T-helper 2 cell treated with Interferon-gamma antibody and Interleukin-4, amounts not matched to agents 5 μg/mL and 100 μg/mL, for 36 hours (primary cell): ENCODE measurements around the gene SAMD11.
A peak's percentile ranks its signal among the peaks of the same experiment; 100 is the strongest.
"Not testable (repeated sequence)": the region's sequence is repeated elsewhere in the genome, so short reads cannot be mapped to it uniquely, and the experiment has no call there.

Experiments
- DNase-seq: peaks from one replicate; pipeline ENCODE4 v3.0.0; 2021; ENCODE audit warnings: low spot score
- H3K27ac Mint-ChIP-seq: one replicate; pipeline ENCODE4 v1.8.0; 2021; ENCODE audit warnings: mild to moderate bottlenecking, mixed read lengths
- H3K27me3 Mint-ChIP-seq: one replicate; pipeline ENCODE4 v1.8.0; 2021; ENCODE audit warnings: low read depth, mixed read lengths
- H3K36me3 Mint-ChIP-seq: one replicate; pipeline ENCODE4 v1.8.0; 2021; ENCODE audit warnings: low read depth, mixed read lengths
- H3K4me1 Mint-ChIP-seq: one replicate; pipeline ENCODE4 v1.8.0; 2021; ENCODE audit warnings: low read depth, mixed read lengths
- H3K4me3 Mint-ChIP-seq: one replicate; pipeline ENCODE4 v1.8.0; 2022; ENCODE audit warnings: mild to moderate bottlenecking, moderate library complexity, mixed read lengths
- H3K9me3 Mint-ChIP-seq: one replicate; pipeline ENCODE4 v1.8.0; 2021; ENCODE audit warnings: mixed read lengths

Gene SAMD11

GRCh38 chr1:980602-981395, 57.1 kb downstream of the SAMD11 start:
- H3K27ac Mint-ChIP-seq, result no peak overlapping the region
- no peaks in the 10 kb centered on the region for H3K9me3 Mint-ChIP-seq
- no peaks in the 10 kb centered on the region for H3K36me3 Mint-ChIP-seq
- no peak overlapping the region for H3K4me3 Mint-ChIP-seq
- DNase-seq, result no peak
- peaks cover 2% of the 10 kb centered on the region for H3K4me1 Mint-ChIP-seq
- peaks cover 10% of the 10 kb centered on the region for H3K27me3 Mint-ChIP-seq

GRCh38 chr1:981491-981954, 57.8 kb downstream of the SAMD11 start:
- Mint-ChIP-seq H3K9me3 (no peaks in the 10 kb centered on the region), H3K27ac (no peak overlapping the region), H3K36me3 (no peaks in the 10 kb centered on the region), H3K27me3 (peaks cover 9% of the 10 kb centered on the region), H3K4me3 (no peak overlapping the region), H3K4me1 (no peaks in the 10 kb centered on the region)
- DNase-seq, result no peak

DNA sequence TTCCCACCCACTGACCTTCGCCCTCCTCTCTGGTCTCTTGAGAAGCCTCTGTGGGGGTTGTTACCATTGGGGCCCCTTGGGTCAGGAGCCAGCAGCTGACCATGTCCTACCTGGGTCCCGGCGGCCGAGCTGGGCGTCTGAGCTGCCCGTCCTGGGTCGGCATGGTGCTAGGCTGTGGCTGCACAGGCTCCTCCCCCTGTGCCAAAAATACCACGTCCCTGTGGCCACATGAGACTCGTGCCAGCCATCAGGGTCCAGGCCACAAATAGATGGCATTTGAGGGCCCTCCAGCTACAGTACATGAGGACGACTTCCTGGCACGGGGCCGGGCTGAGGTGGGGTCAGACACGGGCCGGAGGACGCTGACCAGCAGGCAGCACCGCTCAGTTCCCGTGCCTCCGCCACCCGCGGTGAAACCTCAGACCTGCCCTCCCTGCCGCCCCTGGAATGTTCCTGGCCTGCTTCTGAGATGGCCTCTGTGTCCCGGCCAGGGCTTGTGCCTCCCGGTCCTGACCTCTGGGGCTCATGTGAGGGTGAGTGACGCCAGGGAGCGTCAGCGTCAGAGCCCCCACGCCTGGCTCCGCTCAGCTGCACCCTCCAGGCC, 58.3 kb downstream of the SAMD11 start, which contains the start of gene PERM1:
Gene PERM1 (minus strand): TSS at position 139 of the 604 bp plus-strand sequence. CDS start 1,064 bp downstream, outside the sequence.
- Mint-ChIP-seq H3K27me3 (peaks cover 9% of the 10 kb centered on the region), H3K9me3 (no peaks in the 10 kb centered on the region), H3K27ac (no peak within 1 kb of the TSS), H3K36me3 (no peaks in the 10 kb centered on the region), H3K4me3 (no peak within 1 kb of the TSS), H3K4me1 (no peaks in the 10 kb centered on the region)
- no peak for DNase-seq

GRCh38 chr1:982765-983436, 59.2 kb downstream of the SAMD11 start:
- Mint-ChIP-seq H3K36me3 (no peaks in the 10 kb centered on the region), H3K27ac (no peak overlapping the region), H3K4me1 (no peaks in the 10 kb centered on the region), H3K4me3 (no peak overlapping the region), H3K9me3 (no peaks in the 10 kb centered on the region), H3K27me3 (peaks cover 11% of the 10 kb centered on the region)
- no peak for DNase-seq

DNA sequence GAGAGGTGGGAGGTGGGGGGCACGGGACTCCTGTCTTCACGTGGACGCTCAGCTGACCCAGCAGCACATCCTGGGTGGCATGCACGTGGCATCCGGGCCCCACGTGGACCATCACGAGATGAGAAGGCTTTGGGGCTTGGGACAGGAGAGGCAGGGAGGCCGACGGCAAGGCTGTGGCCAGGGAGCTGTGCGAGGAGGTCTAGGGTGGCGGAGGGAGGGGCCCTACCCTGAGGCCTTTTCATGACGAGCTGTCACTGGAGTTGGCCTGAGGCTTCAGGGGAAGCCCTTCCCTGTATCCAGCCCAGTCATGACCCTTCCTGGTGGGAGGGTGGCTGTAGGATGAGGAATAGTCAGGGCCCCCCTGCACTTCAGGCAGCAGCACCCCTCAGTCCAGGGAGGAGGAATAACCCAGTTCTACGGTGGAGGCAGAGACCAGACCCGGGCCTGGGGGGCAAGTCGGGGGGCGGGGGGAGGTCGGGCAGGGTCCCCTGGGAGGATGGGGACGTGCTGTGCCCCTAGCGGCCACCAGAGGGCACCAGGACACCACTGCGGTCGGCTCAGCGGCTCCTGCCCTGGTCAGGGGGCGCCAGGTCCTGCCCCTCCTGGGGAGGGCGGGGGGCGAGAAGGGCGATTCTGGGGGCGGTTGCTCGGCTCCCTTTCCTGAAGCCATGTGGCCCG, 60.2 kb downstream of the SAMD11 start:
- no peak overlapping the region for H3K27ac Mint-ChIP-seq

DNA sequence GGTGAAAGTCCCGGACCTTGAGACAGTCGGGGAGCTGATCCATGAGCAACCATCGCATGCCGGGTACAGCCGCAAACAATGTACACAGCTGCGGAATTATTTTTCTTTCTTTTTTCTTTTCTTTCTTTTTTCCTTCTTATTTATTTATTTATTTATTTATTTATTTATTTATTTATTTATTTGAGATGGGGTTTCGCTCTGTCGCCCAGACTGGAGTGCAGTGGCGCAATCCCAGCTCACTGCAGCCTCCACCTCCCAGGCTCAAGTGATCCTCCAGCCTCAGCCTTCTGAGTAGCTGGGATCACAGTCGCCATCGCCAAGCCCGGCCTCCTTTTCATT, 60.7 kb downstream of the SAMD11 start:
- Mint-ChIP-seq H3K4me3 (no peak overlapping the region), H3K4me1 (no peaks in the 10 kb centered on the region), H3K9me3 (no peaks in the 10 kb centered on the region), H3K27me3 (peaks cover 23% of the 10 kb centered on the region), H3K27ac (no peak overlapping the region), H3K36me3 (no peaks in the 10 kb centered on the region)
- no peak for DNase-seq

More for the DNA sequence above, 60.2 kb downstream of the SAMD11 start:
- Mint-ChIP-seq H3K4me1 (no peaks in the 10 kb centered on the region), H3K36me3 (no peaks in the 10 kb centered on the region), H3K4me3 (no peak overlapping the region), H3K9me3 (no peaks in the 10 kb centered on the region), H3K27me3 (peaks cover 18% of the 10 kb centered on the region)
- peak; percentile 39 for DNase-seq

GRCh38 chr1:985126-985525, 61.4 kb downstream of the SAMD11 start:
- Mint-ChIP-seq H3K9me3 (no peaks in the 10 kb centered on the region), H3K27ac (no peak overlapping the region), H3K27me3 (peaks cover 25% of the 10 kb centered on the region), H3K36me3 (no peaks in the 10 kb centered on the region), H3K4me1 (no peaks in the 10 kb centered on the region), H3K4me3 (no peak overlapping the region)
- DNase-seq, result no peak

DNA sequence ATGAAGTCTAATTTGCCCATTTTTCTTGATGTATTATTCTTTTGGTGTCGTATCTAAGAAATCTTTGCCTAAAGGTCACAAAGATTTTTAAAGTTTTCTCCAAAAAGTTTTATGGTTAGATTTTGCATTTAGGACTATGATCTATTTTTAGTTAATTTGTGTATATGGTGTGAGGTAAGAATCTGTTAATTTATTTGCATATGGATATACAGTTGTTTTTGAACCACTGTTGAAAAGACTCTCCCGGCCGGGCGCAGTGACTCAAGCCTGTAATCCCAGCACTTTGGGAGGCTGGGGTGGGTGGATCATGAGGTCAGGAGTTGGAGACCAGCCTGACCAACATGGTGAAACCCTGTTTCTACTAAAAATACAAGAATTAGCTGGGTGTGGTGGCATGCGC, 64.3 kb downstream of the SAMD11 start:
- DNase-seq, H3K4me3 Mint-ChIP-seq: not testable (repeated sequence)
- peaks cover 30% of the 10 kb centered on the region for H3K27me3 Mint-ChIP-seq

GRCh38 chr1:991275-991674, 67.6 kb downstream of the SAMD11 start:
- not testable (repeated sequence) for DNase-seq, H3K36me3 Mint-ChIP-seq, H3K27ac Mint-ChIP-seq, H3K4me3 Mint-ChIP-seq, H3K4me1 Mint-ChIP-seq, H3K9me3 Mint-ChIP-seq
- peaks cover 35% of the 10 kb centered on the region for H3K27me3 Mint-ChIP-seq

More for the DNA sequence above, 64.3 kb downstream of the SAMD11 start:
- H3K27ac Mint-ChIP-seq, H3K9me3 Mint-ChIP-seq, H3K36me3 Mint-ChIP-seq, H3K4me1 Mint-ChIP-seq: not testable (repeated sequence)

DNA sequence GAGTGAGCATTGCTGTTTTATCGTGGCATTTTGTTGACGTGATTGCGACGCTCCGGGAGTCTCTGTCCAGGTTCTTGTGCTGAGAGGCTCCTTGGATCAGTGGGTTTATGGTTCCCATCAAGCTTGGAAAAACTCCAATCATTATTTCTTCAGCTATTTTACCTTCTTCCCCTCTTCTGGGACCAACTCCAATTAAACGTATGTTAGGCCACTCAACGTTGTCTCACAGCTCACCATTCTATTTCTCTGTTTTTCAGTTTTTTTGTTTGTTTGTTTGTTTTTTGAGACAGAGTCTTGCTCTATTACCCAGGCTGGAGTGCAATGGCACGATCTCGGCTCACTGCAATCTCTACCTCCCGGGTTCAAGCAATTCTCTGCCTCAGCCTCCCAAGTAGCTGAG, 68.2 kb downstream of the SAMD11 start:
- Mint-ChIP-seq H3K4me3 (no peak overlapping the region), H3K27me3 (peaks cover 36% of the 10 kb centered on the region), H3K27ac (no peak overlapping the region), H3K36me3 (no peaks in the 10 kb centered on the region), H3K9me3 (peaks cover 4% of the 10 kb centered on the region), H3K4me1 (peaks cover 3% of the 10 kb centered on the region)
- no peak for DNase-seq

DNA sequence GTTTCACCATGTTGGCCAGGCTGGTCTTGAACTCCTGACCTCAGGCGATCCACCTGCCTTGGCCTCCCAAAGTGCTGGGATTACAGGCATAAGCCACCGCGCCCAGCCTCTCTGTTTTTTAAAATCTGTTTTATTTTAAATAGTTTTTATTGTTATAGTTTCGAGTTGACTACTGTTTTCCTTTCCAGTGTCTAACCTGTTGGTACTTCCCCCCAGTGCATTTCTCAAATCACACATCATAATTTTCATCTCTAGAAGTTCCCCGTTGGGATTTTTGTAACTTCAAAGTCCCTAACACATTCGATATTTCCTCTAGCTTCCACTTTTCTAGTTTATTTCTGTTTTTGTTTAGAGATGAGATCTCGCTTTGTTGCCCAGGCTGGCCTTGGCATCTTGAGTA, 68.6 kb downstream of the SAMD11 start:
- Mint-ChIP-seq H3K4me1 (peaks cover 3% of the 10 kb centered on the region), H3K27me3 (peaks cover 40% of the 10 kb centered on the region), H3K9me3 (peaks cover 4% of the 10 kb centered on the region), H3K36me3 (no peaks in the 10 kb centered on the region), H3K4me3 (no peak overlapping the region), H3K27ac (no peak overlapping the region)
- no peak for DNase-seq

GRCh38 chr1:993379-993995, 69.8 kb downstream of the SAMD11 start:
- Mint-ChIP-seq H3K27ac (no peak overlapping the region), H3K36me3 (no peaks in the 10 kb centered on the region), H3K4me1 (peaks cover 3% of the 10 kb centered on the region), H3K27me3 (peaks cover 39% of the 10 kb centered on the region), H3K9me3 (peaks cover 4% of the 10 kb centered on the region), H3K4me3 (no peak overlapping the region)
- DNase-seq, result no peak
